MCF 10A (cell line): ENCODE results near the gene OR51V1. TPM values are rescaled to one million over a fixed set of nuclear protein-coding genes. Genes with fewer than 3 reads are reported as not detected.

Experiments used
- BruUV-seq: library from RNA; stranded (reverse); fragments of 400-500 nt; replicated peaks from 2 replicates; lab custom pipeline; 2021; lab: Mats Ljungman, UMichigan
- CTCF ChIA-PET: fragments of 300-600 bp; sonication (Branson Sonifier 250); formaldehyde crosslinking; extraction: SDS; loops from one replicate; lab custom pipeline; 2021; ENCODE audit warnings: antibody characterized with exemption, inconsistent platforms; lab: Yijun Ruan, JAX
- POLR2A ChIA-PET: fragments of 300-600, 350-650 bp; sonication (Branson Sonifier 250); formaldehyde crosslinking; extraction: SDS; loops from one replicate; lab custom pipeline; 2020; ENCODE audit warnings: antibody characterized with exemption, inconsistent platforms; lab: Yijun Ruan, JAX
- DNase-seq: peaks from one replicate; pipeline ENCODE4 v3.0.0-alpha.2; 2018; ENCODE audit not compliant: unreplicated experiment
- H3K27ac Mint-ChIP-seq: one replicate; pipeline ENCODE4 v1.8.0; 2022; ENCODE audit warnings: mild to moderate bottlenecking, low read depth, mixed read lengths; ENCODE audit not compliant: unreplicated experiment
- H3K27me3 Mint-ChIP-seq: one replicate; pipeline ENCODE4 v1.8.0; 2022; ENCODE audit warnings: mixed read lengths; ENCODE audit not compliant: insufficient read depth, unreplicated experiment
- H3K36me3 Mint-ChIP-seq: one replicate; pipeline ENCODE4 v1.8.0; 2022; ENCODE audit warnings: mild to moderate bottlenecking, moderate library complexity, mixed read lengths; ENCODE audit not compliant: insufficient read depth, unreplicated experiment
- H3K4me1 Mint-ChIP-seq: one replicate; pipeline ENCODE4 v1.8.0; 2022; ENCODE audit warnings: mixed read lengths; ENCODE audit not compliant: insufficient read depth, unreplicated experiment
- H3K4me3 Mint-ChIP-seq: one replicate; pipeline ENCODE4 v1.8.0; 2022; ENCODE audit warnings: mild to moderate bottlenecking, moderate library complexity, mixed read lengths; ENCODE audit not compliant: unreplicated experiment
- H3K9me3 Mint-ChIP-seq: one replicate; pipeline ENCODE4 v1.8.0; 2022; ENCODE audit warnings: mixed read lengths; ENCODE audit not compliant: unreplicated experiment
- CTCF ChIP-seq: fragments of 200-600 bp; IDR thresholded peaks from one replicate; pipeline ENCODE4 v1.8.0; 2022; ENCODE audit warnings: antibody characterized with exemption, mild to moderate bottlenecking; ENCODE audit not compliant: unreplicated experiment
- intact Hi-C: fragments of 100-400 bp; cut with micrococcal nuclease; formaldehyde crosslinking; loops from 2 replicates; pipeline ENCODE4 v1.14.1; 2022
- total RNA-seq: library from RNA; stranded (reverse); gene quantifications from 2 replicates; pipeline ENCODE4 v1.2.3, GENCODE V29; 2022

Gene OR51V1
- total RNA-seq, 1 experiment from 2014 or later: not detected

- ChIA-PET CTCF (interaction anchor here (0.6 to 3.3 kb wide), 13 partner anchors 9 to 1271 kb away, joined by 3 to 14 read pairs (median 3); no protein-coding TSS in a partner anchor), POLR2A (no interaction called here)
- Mint-ChIP-seq H3K4me1 (peaks cover 5% of the 10 kb centered on the region), H3K4me3 (no peak overlapping the region), H3K27me3 (peaks cover 39% of the 10 kb centered on the region), H3K27ac (no peak overlapping the region), H3K9me3 (no peaks in the 10 kb centered on the region), H3K36me3 (no peaks in the 10 kb centered on the region)
- intact Hi-C loops: loop anchor here (1.0 to 5.0 kb wide), 5 partner anchors 80 to 604 kb away; partner anchors contain the start of gene OR52N2
- no TSS peak for BruUV-seq
- TF ChIP-seq CTCF: peak; percentile 58
- peak; percentile 63 for DNase-seq
These were observed 4.3 kb upstream of the OR51V1 start for GRCh38 chr11:5204787-5205186.

DNA sequence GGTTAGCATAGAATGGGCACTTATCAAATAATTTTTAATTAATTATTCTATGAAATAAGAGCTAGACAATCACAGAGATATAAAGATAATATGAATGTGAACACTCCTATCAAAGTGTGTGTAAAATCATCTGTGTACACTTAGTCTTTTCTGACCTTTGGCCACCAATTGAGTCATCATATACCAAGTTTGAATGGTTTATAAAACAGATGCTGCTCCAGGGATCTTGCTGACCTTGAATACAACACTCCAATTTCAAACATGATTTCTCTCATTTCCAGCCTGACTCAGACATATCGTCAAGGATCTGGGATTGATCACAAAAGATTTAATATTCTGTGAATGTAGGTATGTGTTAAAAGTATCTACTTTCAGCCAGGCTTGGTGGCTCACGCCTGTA, 2.9 kb upstream of the OR51V1 start:
- Mint-ChIP-seq H3K27me3 (peaks cover 46% of the 10 kb centered on the region), H3K27ac (no peak overlapping the region), H3K9me3 (no peaks in the 10 kb centered on the region), H3K4me1 (peaks cover 5% of the 10 kb centered on the region), H3K4me3 (no peak overlapping the region), H3K36me3 (no peaks in the 10 kb centered on the region)
- intact Hi-C loops: no loop called here
- POLR2A ChIA-PET: no interaction called here
- no peak for TF ChIP-seq CTCF
- CTCF ChIA-PET: interaction anchor here (0.6 to 3.3 kb wide), 13 partner anchors 9 to 1152 kb away, joined by 3 to 18 read pairs (median 3); no protein-coding TSS in a partner anchor
- no peak for DNase-seq
- no TSS peak for BruUV-seq

DNA sequence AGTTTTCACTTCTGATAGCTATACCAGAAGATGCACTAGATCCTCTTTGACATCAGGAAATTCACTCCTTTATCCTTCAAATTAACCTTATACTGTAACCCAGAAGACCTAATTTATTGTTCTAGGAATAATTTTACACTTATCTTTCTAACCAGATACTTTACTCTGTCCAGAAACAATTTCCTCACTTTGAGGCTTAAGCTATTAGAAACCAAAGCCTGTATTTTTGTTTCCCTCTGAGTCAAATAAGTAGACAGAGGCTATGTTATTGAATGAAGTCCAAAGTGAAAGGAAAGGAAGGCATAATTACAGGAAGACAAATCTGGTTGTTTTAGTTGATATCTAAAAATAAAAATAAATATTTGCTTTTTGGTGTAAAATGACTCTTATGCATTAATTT, 2.2 kb downstream of the OR51V1 start:
- TF ChIP-seq CTCF: no peak
- DNase-seq: no peak
- Mint-ChIP-seq H3K4me1 (no peaks in the 10 kb centered on the region), H3K36me3 (no peaks in the 10 kb centered on the region), H3K27me3 (peaks cover 42% of the 10 kb centered on the region), H3K4me3 (no peak overlapping the region), H3K9me3 (peaks cover 2% of the 10 kb centered on the region), H3K27ac (no peak overlapping the region)
- ChIA-PET POLR2A (no interaction called here), CTCF (interaction anchor here (0.6 to 0.9 kb wide), 2 partner anchors 92 to 1513 kb away, joined by 3 read pairs; no protein-coding TSS in a partner anchor)
- intact Hi-C loops: no loop called here
- BruUV-seq: no TSS peak

GRCh38 chr11:5197536-5197935, 2.9 kb downstream of the OR51V1 start:
- no peaks in the 10 kb centered on the region for H3K36me3 Mint-ChIP-seq
- H3K4me3 Mint-ChIP-seq: no peak overlapping the region
- intact Hi-C loops: no loop called here
- ChIA-PET CTCF (interaction anchor here (0.7 kb wide), 1 partner anchor 982 kb away, joined by 3 read pairs; no protein-coding TSS in a partner anchor), POLR2A (no interaction called here)
- no peak for DNase-seq
- no peaks in the 10 kb centered on the region for H3K4me1 Mint-ChIP-seq
- peaks cover 35% of the 10 kb centered on the region for H3K27me3 Mint-ChIP-seq
- TF ChIP-seq CTCF: no peak
- no TSS peak for BruUV-seq
- H3K9me3 Mint-ChIP-seq: peaks cover 8% of the 10 kb centered on the region
- no peak overlapping the region for H3K27ac Mint-ChIP-seq
